ENCODE results near the gene CCDC85B. TPM values are rescaled to one million over a fixed set of nuclear protein-coding genes. Genes with fewer than 3 reads are reported as not detected.

Gene CCDC85B
- total RNA-seq, 1 experiment from 2014 or later: 26.6 TPM

DNA sequence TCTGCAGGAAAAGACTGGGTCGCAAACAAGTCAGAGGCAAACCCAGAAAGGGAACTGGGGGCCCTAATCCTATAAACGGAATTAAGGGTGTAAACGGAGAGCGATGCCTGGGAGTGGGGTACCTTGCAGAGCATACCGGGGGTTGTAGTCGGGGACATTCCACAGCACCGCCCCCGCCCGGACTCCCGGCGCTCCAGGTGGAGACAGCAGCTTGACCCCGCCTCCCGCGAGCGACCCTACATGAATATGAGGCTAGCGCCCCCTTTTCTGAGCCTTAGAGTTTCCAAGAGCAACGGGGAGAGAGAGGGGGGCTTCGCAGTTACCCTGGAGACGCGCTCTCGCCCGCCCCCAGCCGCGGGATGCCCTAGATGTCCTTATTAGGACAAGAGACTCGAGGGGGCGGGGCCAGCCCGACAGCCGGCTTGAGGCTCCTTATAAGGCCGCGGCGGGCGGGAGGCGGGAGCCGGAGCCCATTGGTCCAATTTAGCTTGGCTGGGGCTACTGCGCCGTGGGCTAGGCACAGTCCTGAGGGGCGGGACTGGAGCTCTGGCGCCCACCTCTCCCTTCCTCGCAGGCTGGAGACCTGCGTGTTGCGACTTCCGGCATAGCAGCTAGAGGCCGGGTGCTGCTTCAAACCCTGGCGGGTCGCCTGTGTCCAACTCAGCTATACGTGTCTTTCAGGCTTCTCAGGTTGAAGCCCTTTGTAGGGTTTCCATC lies 31.2 kb upstream of the CCDC85B start:
- Mint-ChIP-seq H3K27me3 (ENCODE audit: unreplicated experiment) (no peaks in the 10 kb centered on the region), H3K4me3 (ENCODE audit: low read depth, unreplicated experiment) (peak overlapping the region; percentile 84), H3K36me3 (ENCODE audit: insufficient read depth, unreplicated experiment) (peaks cover 98% of the 10 kb centered on the region), H3K27ac (ENCODE audit: unreplicated experiment) (peak overlapping the region; percentile 95), H3K9me3 (ENCODE audit: low read depth, unreplicated experiment) (no peaks in the 10 kb centered on the region), H3K4me1 (ENCODE audit: low read depth, unreplicated experiment) (peaks cover 37% of the 10 kb centered on the region)
- CTCF ChIA-PET: interaction anchor here (0.6 to 2.9 kb wide), 17 partner anchors 10 to 244 kb away, joined by 3 to 37 read pairs (median 4); partner anchors contain the start of genes BANF1, CCDC85B, EFEMP2 and FIBP
- TF ChIP-seq, protein P1, sequence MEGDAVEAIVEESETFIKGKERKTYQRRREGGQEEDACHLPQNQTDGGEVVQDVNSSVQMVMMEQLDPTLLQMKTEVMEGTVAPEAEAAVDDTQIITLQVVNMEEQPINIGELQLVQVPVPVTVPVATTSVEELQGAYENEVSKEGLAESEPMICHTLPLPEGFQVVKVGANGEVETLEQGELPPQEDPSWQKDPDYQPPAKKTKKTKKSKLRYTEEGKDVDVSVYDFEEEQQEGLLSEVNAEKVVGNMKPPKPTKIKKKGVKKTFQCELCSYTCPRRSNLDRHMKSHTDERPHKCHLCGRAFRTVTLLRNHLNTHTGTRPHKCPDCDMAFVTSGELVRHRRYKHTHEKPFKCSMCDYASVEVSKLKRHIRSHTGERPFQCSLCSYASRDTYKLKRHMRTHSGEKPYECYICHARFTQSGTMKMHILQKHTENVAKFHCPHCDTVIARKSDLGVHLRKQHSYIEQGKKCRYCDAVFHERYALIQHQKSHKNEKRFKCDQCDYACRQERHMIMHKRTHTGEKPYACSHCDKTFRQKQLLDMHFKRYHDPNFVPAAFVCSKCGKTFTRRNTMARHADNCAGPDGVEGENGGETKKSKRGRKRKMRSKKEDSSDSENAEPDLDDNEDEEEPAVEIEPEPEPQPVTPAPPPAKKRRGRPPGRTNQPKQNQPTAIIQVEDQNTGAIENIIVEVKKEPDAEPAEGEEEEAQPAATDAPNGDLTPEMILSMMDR (IDR thresholded peaks at IDR 0.05; ENCODE audit: unreplicated experiment): no peak
- BruUV-seq (replicated peaks): no TSS peak
- DNase-seq: peak; percentile 97
- intact Hi-C loops (cut with micrococcal nuclease; ENCODE audit: unreplicated experiment): no loop called here

DNA sequence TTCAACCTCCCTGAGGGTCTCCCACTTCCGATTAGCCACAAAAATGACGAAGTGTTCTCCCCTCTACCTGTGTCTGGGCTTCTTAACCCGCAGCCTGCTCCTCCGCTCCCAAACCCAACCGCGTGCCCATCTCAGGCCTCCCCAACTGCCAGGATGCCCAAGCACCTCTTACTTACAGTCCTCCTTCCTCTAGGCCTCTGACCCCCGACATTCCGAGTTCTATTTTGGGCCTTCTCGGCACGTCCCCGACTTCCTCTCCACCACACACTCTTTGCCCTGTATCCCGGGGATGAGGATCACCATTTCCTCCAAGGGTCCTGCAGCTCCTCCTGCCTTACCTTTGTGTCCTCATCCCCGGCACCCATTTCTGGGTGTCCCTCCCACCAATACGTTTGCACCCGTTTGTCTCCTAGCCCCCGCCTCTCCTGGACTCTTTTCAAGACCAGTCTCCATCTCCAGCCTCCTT lies 30.6 kb upstream of the CCDC85B start:
- TF ChIP-seq, protein P1 (IDR thresholded peaks at IDR 0.05; ENCODE audit: unreplicated experiment): no peak
- DNase-seq: peak; percentile 32
- CTCF ChIA-PET: interaction anchor here (0.6 to 2.9 kb wide), 20 partner anchors 10 to 440 kb away, joined by 3 to 37 read pairs (median 4); partner anchors contain the start of genes BANF1, CCDC85B, EFEMP2 and FIBP
- intact Hi-C loops (cut with micrococcal nuclease; ENCODE audit: unreplicated experiment): no loop called here
- Mint-ChIP-seq H3K4me3 (ENCODE audit: low read depth, unreplicated experiment) (peak overlapping the region; percentile 84), H3K27me3 (ENCODE audit: unreplicated experiment) (no peaks in the 10 kb centered on the region), H3K4me1 (ENCODE audit: low read depth, unreplicated experiment) (peaks cover 31% of the 10 kb centered on the region), H3K27ac (ENCODE audit: unreplicated experiment) (peak overlapping the region; percentile 95), H3K9me3 (ENCODE audit: low read depth, unreplicated experiment) (no peaks in the 10 kb centered on the region), H3K36me3 (ENCODE audit: insufficient read depth, unreplicated experiment) (peaks cover 93% of the 10 kb centered on the region)
- BruUV-seq (replicated peaks): no TSS peak

DNA sequence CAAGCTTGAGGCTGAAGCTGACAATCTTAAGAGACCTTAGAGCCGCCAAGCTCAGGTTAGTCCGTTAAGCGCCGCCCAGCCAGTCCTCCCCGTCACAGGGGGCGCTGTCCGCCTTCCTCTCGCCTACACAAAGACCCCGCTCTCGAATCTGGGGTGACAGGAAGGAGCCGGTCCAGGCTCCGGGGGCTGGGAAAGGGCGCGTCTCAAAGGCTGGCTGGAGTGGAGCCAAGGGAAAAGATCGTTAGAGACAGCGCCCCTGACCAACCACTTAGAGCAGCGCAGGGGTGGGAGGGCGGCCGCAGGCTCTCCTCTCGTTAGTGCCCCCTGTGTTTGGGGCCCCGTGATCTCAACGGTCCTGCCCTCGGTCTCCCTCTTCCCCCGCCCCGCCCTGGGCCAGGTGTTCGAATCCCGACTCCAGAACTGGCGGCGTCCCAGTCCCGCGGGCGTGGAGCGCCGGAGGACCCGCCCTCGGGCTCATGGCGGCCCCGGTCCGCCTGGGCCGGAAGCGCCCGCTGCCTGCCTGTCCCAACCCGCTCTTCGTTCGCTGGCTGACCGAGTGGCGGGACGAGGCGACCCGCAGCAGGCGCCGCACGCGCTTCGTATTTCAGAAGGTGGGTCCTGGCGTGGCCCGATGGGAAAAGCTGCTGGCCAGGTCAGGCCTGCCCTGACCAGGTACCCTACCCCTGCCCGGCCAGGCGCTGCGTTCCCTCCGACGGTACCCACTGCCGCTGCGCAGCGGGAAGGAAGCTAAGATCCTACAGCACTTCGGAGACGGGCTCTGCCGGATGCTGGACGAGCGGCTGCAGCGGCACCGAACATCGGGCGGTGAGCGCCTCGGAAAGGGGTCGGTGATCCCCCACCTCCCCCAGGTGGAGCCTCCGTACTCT lies 30.0 kb upstream of the CCDC85B start, which contains the start of gene MUS81:
TSS of gene MUS81 (plus strand) at position 156 of the 887 bp plus-strand sequence. CDS start at position 477, 321 bp downstream.
- Mint-ChIP-seq H3K4me3 (ENCODE audit: low read depth, unreplicated experiment) (peak within 1 kb of the TSS; percentile 84), H3K27ac (ENCODE audit: unreplicated experiment) (peak within 1 kb of the TSS; percentile 95), H3K27me3 (ENCODE audit: unreplicated experiment) (no peaks in the 10 kb centered on the region), H3K36me3 (ENCODE audit: insufficient read depth, unreplicated experiment) (peaks cover 91% of the 10 kb centered on the region), H3K4me1 (ENCODE audit: low read depth, unreplicated experiment) (peaks cover 27% of the 10 kb centered on the region), H3K9me3 (ENCODE audit: low read depth, unreplicated experiment) (no peaks in the 10 kb centered on the region)
- TF ChIP-seq, protein P1 (IDR thresholded peaks at IDR 0.05; ENCODE audit: unreplicated experiment): peak; percentile 39
- CTCF ChIA-PET: interaction anchor here (0.6 to 2.9 kb wide), 22 partner anchors 9 to 440 kb away, joined by 3 to 37 read pairs (median 4); partner anchors contain the start of genes BANF1, CCDC85B, EFEMP2 and FIBP
- intact Hi-C loops (cut with micrococcal nuclease; ENCODE audit: unreplicated experiment): no loop called here
- peak; percentile 98 for DNase-seq
- no TSS peak for BruUV-seq (replicated peaks)

DNA sequence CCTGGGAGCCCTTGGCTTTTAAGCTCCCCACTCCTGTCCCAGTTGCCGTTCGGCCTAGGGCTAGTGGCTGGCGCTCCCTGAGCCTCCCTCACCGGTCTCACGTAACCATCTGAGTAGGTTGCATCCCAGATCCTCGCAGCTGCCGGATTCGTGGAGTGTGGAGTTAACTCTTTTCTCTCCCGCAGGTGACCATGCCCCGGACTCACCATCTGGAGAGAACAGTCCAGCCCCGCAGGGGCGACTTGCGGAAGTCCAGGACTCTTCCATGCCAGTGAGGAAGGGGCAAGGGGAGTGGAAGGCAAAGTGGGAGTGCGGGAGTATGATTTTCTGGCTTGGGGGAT lies 29.3 kb upstream of the CCDC85B start:
- Mint-ChIP-seq H3K4me1 (ENCODE audit: low read depth, unreplicated experiment) (peaks cover 25% of the 10 kb centered on the region), H3K36me3 (ENCODE audit: insufficient read depth, unreplicated experiment) (peaks cover 84% of the 10 kb centered on the region), H3K27me3 (ENCODE audit: unreplicated experiment) (no peaks in the 10 kb centered on the region), H3K9me3 (ENCODE audit: low read depth, unreplicated experiment) (no peaks in the 10 kb centered on the region), H3K4me3 (ENCODE audit: low read depth, unreplicated experiment) (peak overlapping the region; percentile 84), H3K27ac (ENCODE audit: unreplicated experiment) (peak overlapping the region; percentile 95)
- intact Hi-C loops (cut with micrococcal nuclease; ENCODE audit: unreplicated experiment): no loop called here
- CTCF ChIA-PET: interaction anchor here (1.0 to 1.5 kb wide), 3 partner anchors 24 to 29 kb away, joined by 4 to 7 read pairs (median 5); partner anchors contain the start of gene FIBP
- no TSS peak for BruUV-seq (replicated peaks)
- DNase-seq: no peak
- TF ChIP-seq, protein P1 (IDR thresholded peaks at IDR 0.05; ENCODE audit: unreplicated experiment): no peak

All from Calu3 (cell line).